HEK293 (cell line): ENCODE measurements around the gene FHAD1.

ENCODE experiments used
- OVOL3 ChIP-seq: fragments of 450-650 bp; formaldehyde crosslinking; IDR thresholded peaks from 2 replicates; pipeline ENCODE4 v1.5.1; 2016; ENCODE audit warnings: missing biosample characterization, missing genetic modification characterization
- SALL2 ChIP-seq: fragments of 450-650 bp; formaldehyde crosslinking; IDR thresholded peaks from 2 replicates; pipeline ENCODE4 v1.5.0; 2017; ENCODE audit warnings: missing biosample characterization, mild to moderate bottlenecking, missing genetic modification characterization, borderline replicate concordance
- SP2 ChIP-seq: fragments of 450-650 bp; formaldehyde crosslinking; IDR thresholded peaks from 2 replicates; pipeline ENCODE4 v1.5.1; 2016; ENCODE audit warnings: missing biosample characterization, missing genetic modification characterization
- TCF7L2 ChIP-seq: IDR thresholded peaks from 2 replicates; pipeline ENCODE4 v1.6.1; 2011; ENCODE audit warnings: low read depth, mild to moderate bottlenecking, inconsistent platforms, low read length, moderate library complexity, borderline replicate concordance
- ZNF138 ChIP-seq: fragments of 450-650 bp; formaldehyde crosslinking; IDR thresholded peaks from 2 replicates; pipeline ENCODE4 v1.5.1; 2016; ENCODE audit warnings: missing biosample characterization, missing genetic modification characterization, borderline replicate concordance
- ZNF202 ChIP-seq: fragments of 450-650 bp; formaldehyde crosslinking; IDR thresholded peaks from 2 replicates; pipeline ENCODE4 v1.5.1; 2016; ENCODE audit warnings: missing biosample characterization, missing genetic modification characterization, borderline replicate concordance
- ZNF529 ChIP-seq: fragments of 450-650 bp; formaldehyde crosslinking; IDR thresholded peaks from 2 replicates; pipeline ENCODE4 v1.5.1; 2017; ENCODE audit warnings: missing genetic modification characterization, missing biosample characterization; ENCODE audit not compliant: insufficient replicate concordance
- ZNF548 ChIP-seq: fragments of 450-650 bp; formaldehyde crosslinking; IDR thresholded peaks from 2 replicates; pipeline ENCODE4 v1.5.1; 2016; ENCODE audit warnings: missing biosample characterization, missing genetic modification characterization
- ZNF600 ChIP-seq: fragments of 450-650 bp; formaldehyde crosslinking; IDR thresholded peaks from 2 replicates; pipeline ENCODE4 v1.5.1; 2016; ENCODE audit warnings: missing biosample characterization, missing genetic modification characterization
- ZNF660 ChIP-seq: fragments of 450-650 bp; IDR thresholded peaks from 2 replicates; pipeline ENCODE4 v1.5.1; 2018; ENCODE audit warnings: missing biosample characterization, mild to moderate bottlenecking, missing genetic modification characterization
- ZNF792 ChIP-seq: fragments of 450-650 bp; formaldehyde crosslinking; IDR thresholded peaks from 2 replicates; pipeline ENCODE4 v1.5.1; 2016; ENCODE audit warnings: missing biosample characterization, missing genetic modification characterization
- TF ChIP-seq, protein P1 (sequence below): fragments of 450-650 bp; formaldehyde crosslinking; IDR thresholded peaks from 2 replicates; pipeline ENCODE4 v1.5.1; 2016; ENCODE audit warnings: missing biosample characterization, missing genetic modification characterization
- TF ChIP-seq, protein P2 (sequence below): fragments of 450-650 bp; formaldehyde crosslinking; IDR thresholded peaks from 2 replicates; pipeline ENCODE4 v1.5.1; 2016; ENCODE audit warnings: missing biosample characterization, missing genetic modification characterization

GRCh38 chr1:15407580-15407979 is 160.6 kb downstream of the FHAD1 start:
- no peak for TF ChIP-seq SP2 (tag by site-specific recombination)
- TF ChIP-seq, protein P1, sequence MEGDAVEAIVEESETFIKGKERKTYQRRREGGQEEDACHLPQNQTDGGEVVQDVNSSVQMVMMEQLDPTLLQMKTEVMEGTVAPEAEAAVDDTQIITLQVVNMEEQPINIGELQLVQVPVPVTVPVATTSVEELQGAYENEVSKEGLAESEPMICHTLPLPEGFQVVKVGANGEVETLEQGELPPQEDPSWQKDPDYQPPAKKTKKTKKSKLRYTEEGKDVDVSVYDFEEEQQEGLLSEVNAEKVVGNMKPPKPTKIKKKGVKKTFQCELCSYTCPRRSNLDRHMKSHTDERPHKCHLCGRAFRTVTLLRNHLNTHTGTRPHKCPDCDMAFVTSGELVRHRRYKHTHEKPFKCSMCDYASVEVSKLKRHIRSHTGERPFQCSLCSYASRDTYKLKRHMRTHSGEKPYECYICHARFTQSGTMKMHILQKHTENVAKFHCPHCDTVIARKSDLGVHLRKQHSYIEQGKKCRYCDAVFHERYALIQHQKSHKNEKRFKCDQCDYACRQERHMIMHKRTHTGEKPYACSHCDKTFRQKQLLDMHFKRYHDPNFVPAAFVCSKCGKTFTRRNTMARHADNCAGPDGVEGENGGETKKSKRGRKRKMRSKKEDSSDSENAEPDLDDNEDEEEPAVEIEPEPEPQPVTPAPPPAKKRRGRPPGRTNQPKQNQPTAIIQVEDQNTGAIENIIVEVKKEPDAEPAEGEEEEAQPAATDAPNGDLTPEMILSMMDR (tag by site-specific recombination) = no peak
- TF ChIP-seq ZNF660 = no peak
- TF ChIP-seq TCF7L2 = no peak
- TF ChIP-seq ZNF202 = no peak
- TF ChIP-seq, protein P2, sequence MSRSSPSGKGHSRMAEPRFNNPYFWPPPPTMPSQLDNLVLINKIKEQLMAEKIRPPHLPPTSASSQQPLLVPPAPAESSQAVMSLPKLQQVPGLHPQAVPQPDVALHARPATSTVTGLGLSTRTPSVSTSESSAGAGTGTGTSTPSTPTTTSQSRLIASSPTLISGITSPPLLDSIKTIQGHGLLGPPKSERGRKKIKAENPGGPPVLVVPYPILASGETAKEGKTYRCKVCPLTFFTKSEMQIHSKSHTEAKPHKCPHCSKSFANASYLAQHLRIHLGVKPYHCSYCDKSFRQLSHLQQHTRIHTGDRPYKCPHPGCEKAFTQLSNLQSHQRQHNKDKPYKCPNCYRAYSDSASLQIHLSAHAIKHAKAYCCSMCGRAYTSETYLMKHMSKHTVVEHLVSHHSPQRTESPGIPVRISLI (tag by site-specific recombination) = no peak
- TF ChIP-seq SALL2 = no peak
- no peak for TF ChIP-seq ZNF600
- TF ChIP-seq OVOL3 = no peak
- no peak for TF ChIP-seq ZNF138 (tag by site-specific recombination)
- TF ChIP-seq ZNF792 (tag by site-specific recombination) = no peak
- TF ChIP-seq ZNF548 (tag by site-specific recombination) = no peak
- no peak for TF ChIP-seq ZNF529
